Smooth muscle cell of the brain vasculature (primary cell): ENCODE data around the gene POMC.
"Not testable (repeated sequence)": the region's sequence is repeated elsewhere in the genome, so short reads cannot be mapped to it uniquely, and the experiment has no call there.

Source experiments
- DNase-seq: peaks from one replicate; pipeline ENCODE4 v3.0.0-alpha.2; 2012; ENCODE audit warnings: low read depth, low spot score

Gene POMC

GRCh38 chr2:25168256-25169072, at the start of gene POMC:
Gene POMC, minus strand, starts transcription at chr2:25168580. Its CDS starts 3,808 bp downstream, at chr2:25164772.
- DNase-seq = no peak

- DNase-seq = no peak
These were observed 49.7 kb upstream of the POMC start for GRCh38 chr2:25218100-25218499.

GRCh38 chr2:25215948-25216679, 47.7 kb upstream of the POMC start:
- no peak for DNase-seq

- DNase-seq = no peak
These were observed 46.9 kb upstream of the POMC start for GRCh38 chr2:25215232-25215631.

GRCh38 chr2:25213229-25213628, 44.8 kb upstream of the POMC start:
- no peak for DNase-seq

GRCh38 chr2:25210923-25211322, 42.5 kb upstream of the POMC start:
- not testable (repeated sequence) for DNase-seq

- no peak for DNase-seq
These were observed 38.7 kb upstream of the POMC start for GRCh38 chr2:25207078-25207545.

GRCh38 chr2:25204190-25204838, 35.9 kb upstream of the POMC start:
- DNase-seq = no peak

- DNase-seq = no peak
These were observed 33.9 kb upstream of the POMC start for GRCh38 chr2:25202275-25202674.

- no peak for DNase-seq
These were observed 33.4 kb upstream of the POMC start for GRCh38 chr2:25201794-25202193.

- no peak for DNase-seq
These were observed 32.9 kb upstream of the POMC start for GRCh38 chr2:25201265-25201664.

- no peak for DNase-seq
These were observed 30.2 kb upstream of the POMC start for GRCh38 chr2:25198576-25198975.

- DNase-seq = no peak
These were observed 29.8 kb upstream of the POMC start for GRCh38 chr2:25198209-25198525.

GRCh38 chr2:25197336-25198208, 29.2 kb upstream of the POMC start:
- no peak for DNase-seq

GRCh38 chr2:25194576-25195122, 26.3 kb upstream of the POMC start:
- no peak for DNase-seq

- no peak for DNase-seq
These were observed 22.2 kb upstream of the POMC start for GRCh38 chr2:25190536-25190935.

GRCh38 chr2:25188405-25188804, 20.0 kb upstream of the POMC start:
- DNase-seq = no peak

- DNase-seq = no peak
These were observed 19.5 kb upstream of the POMC start for GRCh38 chr2:25187729-25188350.

- DNase-seq = no peak
These were observed 15.9 kb upstream of the POMC start for GRCh38 chr2:25184254-25184653.

GRCh38 chr2:25178976-25179375, 10.6 kb upstream of the POMC start:
- no peak for DNase-seq

GRCh38 chr2:25177211-25177611, 8.8 kb upstream of the POMC start:
- DNase-seq = no peak
